OCI-M2 (cell line): ENCODE results near the gene FAM227A.
"Not testable (repeated sequence)": the region's sequence is repeated elsewhere in the genome, so short reads cannot be mapped to it uniquely, and the experiment has no call there.

Experiments
- DNase-seq: peaks from one replicate; lab custom pipeline; 2025; ENCODE audit not compliant: unreplicated experiment; lab: John Stamatoyannopoulos, UW

Gene FAM227A

DNA sequence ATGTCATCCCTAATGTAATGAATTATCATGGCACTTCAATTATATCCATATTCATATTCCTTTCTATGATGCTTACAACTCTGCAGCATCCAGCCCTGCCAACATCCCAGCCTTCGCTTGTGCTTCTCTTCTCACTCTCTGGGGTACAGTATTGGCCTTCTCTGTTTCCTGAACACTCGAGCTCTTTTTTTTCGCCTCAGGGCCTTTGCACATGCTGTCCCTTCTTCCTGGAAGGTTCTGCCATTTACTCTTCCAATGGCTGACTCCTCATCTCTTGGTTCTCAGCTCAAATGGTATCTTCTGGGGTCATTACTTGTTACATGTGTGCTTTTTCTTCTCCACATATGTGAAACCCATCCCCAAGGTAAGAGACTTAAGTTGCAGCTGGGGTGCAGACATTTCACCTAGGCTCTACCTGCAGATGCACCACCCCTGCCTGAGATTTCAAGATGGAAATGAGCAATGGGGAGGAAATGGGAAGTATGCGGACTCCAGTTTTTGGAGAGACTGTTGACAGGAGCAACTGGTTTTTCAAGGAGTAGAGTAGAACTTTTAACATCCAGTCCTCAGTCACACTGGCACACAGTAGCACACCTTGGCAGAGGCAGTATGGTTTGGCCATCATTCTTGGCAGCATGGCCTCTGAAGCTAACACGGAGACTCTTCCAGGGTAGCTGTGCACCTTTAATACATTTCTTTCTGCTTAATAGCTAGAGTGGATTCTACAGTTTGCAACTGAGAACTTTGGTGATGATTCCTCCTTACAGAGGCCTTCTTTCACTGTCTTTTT, 43.8 kb downstream of the FAM227A start:
- DNase-seq = no peak

- DNase-seq = no peak
Observed at GRCh38 chr22:38611559-38611958, 44.6 kb downstream of the FAM227A start.

DNA sequence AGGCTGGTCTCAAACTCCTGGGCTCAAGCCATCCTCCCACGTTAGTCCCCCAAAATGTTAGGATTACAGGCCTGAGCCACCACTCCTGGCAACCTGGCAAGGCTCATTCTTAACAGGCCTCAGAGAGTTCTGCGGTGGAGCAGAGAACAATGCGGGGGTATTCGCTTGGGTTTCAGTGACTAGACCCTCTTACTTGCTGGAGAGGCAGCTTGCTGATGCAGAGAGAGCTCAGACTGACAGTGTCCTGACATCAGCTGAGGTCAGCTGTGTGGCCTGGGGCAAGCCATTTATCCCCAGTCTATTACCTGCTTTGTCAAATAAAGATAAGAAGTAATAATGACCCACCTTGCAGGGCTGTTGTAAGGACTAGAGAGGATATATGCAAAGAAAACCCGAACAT, 46.0 kb downstream of the FAM227A start:
- no peak for DNase-seq

GRCh38 chr22:38608992-38609750, 47.0 kb downstream of the FAM227A start:
- DNase-seq = no peak

- no peak for DNase-seq
Observed at GRCh38 chr22:38607680-38608079, 48.5 kb downstream of the FAM227A start.

GRCh38 chr22:38602166-38602565, 54.0 kb downstream of the FAM227A start:
- DNase-seq = no peak

GRCh38 chr22:38601221-38601764, 54.9 kb downstream of the FAM227A start:
- DNase-seq = no peak

GRCh38 chr22:38599466-38599865, 56.7 kb downstream of the FAM227A start:
- DNase-seq = no peak

DNA sequence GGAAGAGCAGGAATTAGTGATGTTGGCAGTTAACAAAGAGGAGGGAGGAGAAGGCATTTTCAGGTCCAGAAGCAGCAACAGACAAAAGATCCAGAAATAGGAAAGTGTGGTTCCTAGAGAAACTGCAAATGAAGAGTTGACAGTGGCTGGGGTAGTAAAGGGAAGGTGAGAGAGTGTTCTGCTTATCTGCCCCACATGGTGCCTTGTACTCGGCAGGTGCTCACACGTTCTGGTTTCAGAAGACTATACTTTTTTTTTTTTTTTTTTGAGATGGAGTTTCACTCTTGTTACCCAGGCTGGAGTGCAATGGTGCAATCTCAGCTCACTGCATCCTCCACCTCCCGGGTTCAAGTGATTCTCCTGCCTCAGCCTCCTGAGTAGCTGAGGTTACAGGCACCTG, 73.3 kb downstream of the FAM227A start:
- DNase-seq = not testable (repeated sequence)

- no peak for DNase-seq
Observed at GRCh38 chr22:38578505-38578904, 77.7 kb downstream of the FAM227A start.

DNA sequence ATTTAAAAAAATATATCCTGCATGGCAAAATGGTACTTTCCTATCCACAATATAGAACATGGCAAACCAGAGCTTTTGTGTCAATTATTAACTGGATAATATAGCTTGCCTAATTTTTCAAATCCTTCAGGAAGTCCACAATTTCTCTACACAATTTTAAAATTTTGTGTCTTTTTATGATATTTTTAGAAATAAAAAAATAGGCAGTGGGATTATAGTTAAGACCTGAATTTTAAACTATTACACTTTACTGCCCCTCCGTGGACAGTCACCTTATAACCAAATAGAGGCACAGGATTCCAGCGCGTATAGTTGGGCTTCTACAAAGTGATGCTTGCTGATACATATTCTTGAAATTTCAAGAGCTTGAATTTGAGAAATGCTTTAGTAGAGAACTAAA, 84.1 kb downstream of the FAM227A start:
- no peak for DNase-seq

GRCh38 chr22:38570779-38571364, 85.3 kb downstream of the FAM227A start:
- DNase-seq = no peak

DNA sequence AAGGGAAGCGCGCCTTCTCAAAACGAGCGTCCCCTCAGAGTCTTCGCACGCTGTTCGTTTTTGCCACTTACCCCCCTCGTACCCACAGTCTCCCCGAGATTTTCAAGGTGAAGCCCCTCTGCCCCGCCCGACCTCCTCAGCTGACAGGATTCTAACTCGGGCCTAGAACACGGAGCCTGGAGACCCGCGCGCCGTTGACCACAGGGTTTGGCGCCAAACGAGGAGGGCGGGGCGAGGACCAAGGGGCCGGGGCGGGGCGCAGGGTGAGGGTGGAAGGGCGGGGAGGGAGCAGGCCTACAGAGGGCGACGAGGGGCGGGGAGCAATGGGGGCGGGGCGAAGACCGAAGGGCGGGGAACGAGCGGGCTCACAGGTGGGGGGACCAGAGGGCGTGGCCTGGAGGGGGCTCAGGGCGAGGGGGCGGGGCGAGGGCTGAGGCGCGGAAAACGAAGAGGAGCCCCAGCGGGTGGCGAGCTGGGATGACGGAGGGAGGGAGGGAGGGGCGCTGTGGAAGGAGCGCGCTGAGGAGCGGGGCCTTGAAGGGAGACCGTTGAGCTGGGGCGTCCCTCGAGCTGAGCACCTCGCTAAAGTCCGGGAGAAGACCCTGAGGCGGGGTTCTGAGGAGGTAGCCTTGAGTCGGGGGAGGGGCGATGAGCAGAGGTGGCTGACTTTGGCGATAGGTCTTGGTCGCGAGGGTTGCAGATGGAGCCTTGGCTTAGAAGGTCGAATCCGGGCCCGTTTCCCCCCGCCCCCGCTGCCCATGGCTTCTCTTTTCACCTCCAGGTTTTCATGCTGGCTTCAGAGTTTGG, 86.0 kb downstream of the FAM227A start, which contains the start of gene DMC1:
DMC1 (minus strand) TSS at position 212 of the 807 bp plus-strand sequence. CDS start 1,927 bp downstream, outside the sequence.
- DNase-seq = peak; percentile 92

DNA sequence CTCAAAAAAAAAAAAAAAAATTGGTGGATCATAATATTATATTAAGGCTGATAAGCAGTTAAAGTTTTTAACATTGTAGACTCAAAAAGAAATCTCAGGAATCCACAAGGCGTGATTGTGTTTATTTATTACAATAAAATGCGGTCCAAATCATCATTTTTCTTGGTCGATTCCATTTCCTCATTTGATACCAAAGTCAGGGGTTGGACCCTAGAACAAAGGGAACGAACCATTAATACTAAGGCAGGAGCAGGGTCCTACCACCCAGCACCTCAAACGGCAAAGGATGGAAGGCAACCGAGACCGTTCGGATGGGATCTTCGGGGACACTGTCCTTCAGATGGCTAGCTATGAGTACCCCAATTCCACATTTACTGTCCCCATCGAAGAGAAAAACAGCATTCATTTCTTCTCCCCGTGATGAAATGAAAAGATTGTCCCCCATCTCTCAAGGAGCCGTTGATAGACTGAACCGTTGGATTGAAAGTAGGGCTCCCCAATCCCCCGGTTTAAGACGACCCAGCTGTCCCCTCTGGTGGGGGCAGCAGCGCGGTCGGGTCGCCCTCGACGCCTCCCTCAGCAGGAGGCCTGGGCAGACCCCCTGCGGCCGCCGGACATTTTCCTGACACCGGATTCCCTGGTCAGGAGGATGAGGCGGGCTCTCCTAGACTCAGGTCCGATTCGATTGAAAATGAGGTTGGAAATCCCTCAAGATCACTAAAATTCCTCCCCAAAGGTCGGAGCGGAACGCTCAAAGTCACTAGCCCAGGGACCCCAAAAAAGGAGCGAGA, 86.8 kb downstream of the FAM227A start:
- DNase-seq = no peak

DNA sequence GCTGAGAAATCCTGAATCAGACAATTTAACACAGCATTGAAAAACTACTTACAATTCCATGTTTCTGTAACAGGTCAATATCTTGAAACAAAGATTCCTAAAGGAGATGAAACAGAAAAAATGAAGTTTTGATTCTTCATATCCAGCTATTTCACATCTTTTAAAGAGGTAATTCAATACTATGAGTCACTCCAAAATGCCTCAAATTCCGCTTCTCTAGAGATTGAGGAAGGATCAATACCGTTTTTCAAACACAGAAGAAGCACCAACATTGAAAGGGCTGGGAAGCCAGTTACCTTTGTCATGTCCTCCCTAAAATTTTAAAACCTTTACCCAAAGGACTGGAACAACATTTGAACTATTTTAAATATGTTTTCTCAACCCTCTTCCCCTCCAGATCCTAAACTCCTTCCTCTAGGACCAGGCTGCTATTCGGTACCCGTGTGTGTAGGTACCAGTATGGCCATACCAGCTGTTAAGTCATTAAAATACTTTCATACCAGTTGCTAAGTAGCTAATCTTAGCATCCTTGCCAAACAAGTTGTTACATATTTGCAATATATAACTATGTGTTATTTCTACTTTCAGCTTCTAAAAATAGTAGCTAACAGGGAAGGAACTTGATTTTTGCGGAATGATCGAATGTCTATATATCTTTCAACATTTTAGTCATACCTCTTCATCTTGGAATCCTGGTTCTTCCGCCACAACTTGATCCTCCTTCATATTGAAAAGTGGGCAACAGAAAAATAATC, 88.5 kb downstream of the FAM227A start:
- DNase-seq = no peak

DNA sequence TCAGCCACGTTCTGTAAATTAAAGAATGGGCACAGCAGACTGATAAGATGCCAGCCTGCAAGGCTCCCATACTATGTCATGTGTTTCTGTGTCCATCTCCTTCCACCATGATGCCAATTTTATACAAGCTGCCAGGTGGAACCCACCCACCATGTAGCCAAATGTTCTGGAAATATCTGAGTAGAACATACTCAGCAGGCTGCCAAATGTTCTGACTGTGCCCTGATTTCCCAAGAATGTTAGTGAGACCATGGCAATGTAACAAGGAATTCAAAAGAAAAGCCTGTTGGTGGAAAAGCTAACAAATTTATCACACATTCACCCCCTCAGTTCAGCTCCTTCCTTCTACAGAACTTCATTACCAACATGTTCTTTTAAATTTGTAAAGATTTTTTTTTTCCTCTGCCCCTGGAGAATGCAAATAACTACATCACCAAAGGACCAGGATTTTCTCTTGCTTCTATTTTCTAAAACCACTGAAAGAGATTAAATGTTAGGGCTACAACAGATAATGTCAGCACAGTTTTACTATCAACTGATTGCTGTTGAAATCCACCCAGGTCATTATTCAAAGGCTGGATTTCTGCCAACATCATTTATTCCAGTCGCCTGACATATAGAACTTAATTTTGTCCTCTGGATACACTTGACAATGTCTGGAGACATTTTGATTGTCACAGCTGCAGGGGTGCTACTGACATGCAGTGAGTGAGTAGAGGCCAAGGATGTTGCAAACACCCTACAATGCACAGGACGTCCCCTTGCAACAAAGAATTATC, 89.3 kb downstream of the FAM227A start:
- DNase-seq = no peak

DNA sequence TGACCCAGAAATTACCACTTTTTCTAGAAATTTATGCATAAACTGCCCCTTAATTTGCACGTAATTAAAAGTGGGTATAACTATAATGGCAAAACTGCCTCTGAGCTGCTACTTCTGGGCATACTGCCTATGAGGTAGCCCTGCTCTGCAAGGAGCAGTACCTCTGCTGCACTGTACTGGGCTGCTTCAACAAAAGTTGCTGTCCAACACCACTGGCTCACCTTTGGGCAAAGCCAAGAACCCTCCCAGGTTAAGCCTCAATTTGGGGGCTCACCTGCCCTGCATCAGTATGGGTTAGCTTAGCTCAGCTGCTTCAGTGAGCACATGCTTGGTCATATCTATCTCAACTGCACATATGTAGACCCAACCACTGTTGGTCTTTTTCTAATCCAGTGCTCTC, 90.8 kb downstream of the FAM227A start:
- DNase-seq = no peak

DNA sequence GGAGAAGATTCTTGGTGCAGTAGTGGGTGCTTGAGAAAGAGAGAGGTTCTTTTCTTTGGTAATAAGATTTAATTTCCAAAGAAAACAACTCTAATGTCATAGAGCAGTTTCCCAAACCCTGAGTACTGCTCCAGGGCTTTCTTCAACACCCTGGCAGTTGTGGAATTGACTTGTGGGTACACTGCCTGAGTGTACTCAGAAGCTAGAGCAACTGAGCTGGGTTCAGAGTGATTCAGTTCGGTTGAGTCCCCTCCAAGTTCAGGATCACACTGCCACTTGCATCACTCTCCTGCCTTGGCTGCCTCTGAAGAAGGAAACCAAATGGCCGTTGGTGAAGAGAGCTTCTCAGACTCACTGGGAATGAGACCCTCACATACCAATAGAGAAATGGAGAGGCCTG, 91.5 kb downstream of the FAM227A start:
- DNase-seq = no peak

- DNase-seq = no peak
Observed at GRCh38 chr22:38554281-38554680, 101.9 kb downstream of the FAM227A start.
